K562 treated with DMSO at 1 percent for 48 hours (cell line): ENCODE results near the gene SPZ1. TPM values are rescaled to one million over a fixed set of nuclear protein-coding genes. Genes with fewer than 3 reads are reported as not detected.

Experiments
- total RNA-seq: library from RNA; unstranded; fragments of 300-600 nt; gene quantifications from 2 replicates; pipeline ENCODE4 v1.2.3, GENCODE V29; 2022; ENCODE audit warnings: low replicate concordance; ENCODE audit errors: extremely low read depth

SPZ1 gene, protein sequence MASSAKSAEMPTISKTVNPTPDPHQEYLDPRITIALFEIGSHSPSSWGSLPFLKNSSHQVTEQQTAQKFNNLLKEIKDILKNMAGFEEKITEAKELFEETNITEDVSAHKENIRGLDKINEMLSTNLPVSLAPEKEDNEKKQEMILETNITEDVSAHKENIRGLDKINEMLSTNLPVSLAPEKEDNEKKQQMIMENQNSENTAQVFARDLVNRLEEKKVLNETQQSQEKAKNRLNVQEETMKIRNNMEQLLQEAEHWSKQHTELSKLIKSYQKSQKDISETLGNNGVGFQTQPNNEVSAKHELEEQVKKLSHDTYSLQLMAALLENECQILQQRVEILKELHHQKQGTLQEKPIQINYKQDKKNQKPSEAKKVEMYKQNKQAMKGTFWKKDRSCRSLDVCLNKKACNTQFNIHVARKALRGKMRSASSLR
- total RNA-seq, result not detected in 2 replicates

GRCh38 chr5:80319702-80320101 lies at the start of gene SPZ1:
TSS of gene SPZ1 (plus strand) at chr5:80320002. CDS start at chr5:80320216, 214 bp downstream.

Other genes with a start within 250 kb of the SPZ1 start
- not detected in 2 replicates for gene SERINC5, start 64.0 kb upstream of the SPZ1 start, total RNA-seq
- gene ZFYVE16, start 88.1 kb downstream of the SPZ1 start, total RNA-seq, result not detected in 2 replicates
- not detected in 2 replicates for gene FAM151B, start 168.1 kb downstream of the SPZ1 start, total RNA-seq